K562 treated with DMSO at 1 percent for 12 hours (cell line): ENCODE data around the gene VWA3B. TPM values are rescaled to one million over a fixed set of nuclear protein-coding genes. Genes with fewer than 3 reads are reported as not detected.

Source experiments
- total RNA-seq: library from RNA; unstranded; fragments of 300-600 nt; gene quantifications from 2 replicates; pipeline ENCODE4 v1.2.3, GENCODE V29; 2022; ENCODE audit not compliant: insufficient read depth

The VWA3B gene, protein sequence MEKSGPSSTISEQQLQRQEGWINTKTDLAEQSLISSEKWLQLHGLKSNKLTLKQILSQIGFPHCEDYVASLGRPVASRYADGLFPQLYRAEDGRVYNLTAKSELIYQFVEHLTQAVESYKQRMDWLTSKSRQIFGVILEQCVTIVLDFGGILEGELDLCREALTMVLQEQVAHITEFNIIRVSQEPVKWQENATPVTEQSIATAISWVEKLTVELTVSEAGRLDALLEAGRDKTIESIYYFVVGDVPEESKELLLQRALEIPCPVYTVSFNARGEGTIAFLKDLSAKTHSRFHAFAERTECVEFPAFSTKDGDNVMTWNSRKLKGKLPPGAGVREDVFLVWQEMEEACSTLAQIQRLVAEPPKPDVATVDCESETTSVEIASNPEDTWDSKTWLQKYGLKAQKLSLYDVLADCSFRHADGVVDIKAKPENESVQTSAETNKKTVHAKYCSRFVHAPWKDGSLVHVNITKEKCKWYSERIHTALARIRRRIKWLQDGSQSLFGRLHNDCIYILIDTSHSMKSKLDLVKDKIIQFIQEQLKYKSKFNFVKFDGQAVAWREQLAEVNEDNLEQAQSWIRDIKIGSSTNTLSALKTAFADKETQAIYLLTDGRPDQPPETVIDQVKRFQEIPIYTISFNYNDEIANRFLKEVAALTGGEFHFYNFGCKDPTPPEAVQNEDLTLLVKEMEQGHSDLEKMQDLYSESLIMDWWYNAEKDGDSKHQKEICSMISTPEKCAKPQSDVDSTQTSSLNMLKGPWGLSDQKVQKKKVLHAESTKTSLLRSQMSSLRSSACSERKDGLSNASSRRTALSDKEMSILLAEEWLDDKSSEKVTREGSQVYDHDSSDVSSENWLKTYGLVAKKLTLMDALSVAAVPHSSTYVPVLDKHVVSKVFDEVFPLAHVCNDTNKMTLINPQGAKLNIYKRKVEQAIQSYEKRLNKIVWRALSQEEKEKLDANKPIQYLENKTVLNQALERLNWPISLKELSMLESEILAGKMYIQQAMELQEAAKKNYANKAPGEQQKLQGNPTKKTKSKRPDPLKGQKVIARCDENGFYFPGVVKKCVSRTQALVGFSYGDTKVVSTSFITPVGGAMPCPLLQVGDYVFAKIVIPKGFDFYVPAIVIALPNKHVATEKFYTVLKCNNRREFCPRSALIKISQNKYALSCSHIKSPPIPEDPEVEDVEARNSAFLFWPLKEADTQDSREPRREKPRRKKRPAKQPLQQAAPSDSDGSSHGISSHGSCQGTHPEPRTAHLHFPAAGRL (N-terminal part only)
- not detected in 2 replicates for total RNA-seq

DNA sequence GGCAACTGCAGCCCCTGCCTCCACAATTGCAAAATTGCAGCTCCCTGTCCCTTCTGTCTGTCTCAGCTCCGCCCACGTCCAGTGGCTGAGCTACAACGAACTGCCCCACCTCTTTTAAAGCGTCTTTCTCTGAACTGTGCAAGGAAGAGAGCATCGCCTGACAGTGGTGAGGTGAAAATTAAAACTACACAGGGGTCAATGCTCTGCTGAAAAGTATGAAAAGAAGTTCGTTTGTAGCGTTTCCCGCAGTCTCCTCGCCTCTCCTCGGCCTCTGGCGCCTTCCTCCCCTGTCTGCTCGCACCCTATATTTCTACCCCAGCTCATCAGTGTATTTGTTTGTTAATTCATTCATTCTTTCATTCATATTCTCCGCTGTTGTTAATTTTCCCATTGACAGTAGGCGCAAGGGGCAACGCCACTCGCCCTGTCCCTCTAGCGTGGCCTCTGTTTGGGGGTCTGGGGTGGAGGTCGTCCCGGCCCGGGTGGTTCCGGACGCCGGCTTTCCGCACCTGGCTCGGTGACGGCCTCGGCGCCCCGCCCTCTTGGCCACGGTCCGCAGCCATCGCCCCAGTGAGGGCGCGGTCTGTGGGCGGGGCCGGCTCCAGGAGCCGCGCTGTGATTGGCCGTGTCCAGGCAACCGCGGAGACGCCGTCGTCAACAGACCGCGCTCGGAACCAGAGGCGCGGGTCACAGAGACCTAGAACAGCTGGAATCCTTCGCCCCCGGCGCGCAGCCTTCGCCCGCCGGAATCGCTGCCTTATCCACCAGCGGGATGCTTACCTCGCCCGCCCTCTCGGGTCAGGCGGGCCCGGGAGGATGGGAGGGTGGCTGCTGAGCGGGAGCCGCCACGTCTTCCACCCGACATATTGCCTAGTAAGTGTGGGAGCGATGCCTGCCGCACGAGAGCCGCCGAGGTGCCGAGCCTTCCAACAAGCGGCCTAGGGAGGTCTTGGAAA lies at the start of gene VWA3B:
VWA3B (plus strand) TSS at position 677 of the 956 bp plus-strand sequence. CDS start 5,926 bp downstream, outside the sequence.

DNA sequence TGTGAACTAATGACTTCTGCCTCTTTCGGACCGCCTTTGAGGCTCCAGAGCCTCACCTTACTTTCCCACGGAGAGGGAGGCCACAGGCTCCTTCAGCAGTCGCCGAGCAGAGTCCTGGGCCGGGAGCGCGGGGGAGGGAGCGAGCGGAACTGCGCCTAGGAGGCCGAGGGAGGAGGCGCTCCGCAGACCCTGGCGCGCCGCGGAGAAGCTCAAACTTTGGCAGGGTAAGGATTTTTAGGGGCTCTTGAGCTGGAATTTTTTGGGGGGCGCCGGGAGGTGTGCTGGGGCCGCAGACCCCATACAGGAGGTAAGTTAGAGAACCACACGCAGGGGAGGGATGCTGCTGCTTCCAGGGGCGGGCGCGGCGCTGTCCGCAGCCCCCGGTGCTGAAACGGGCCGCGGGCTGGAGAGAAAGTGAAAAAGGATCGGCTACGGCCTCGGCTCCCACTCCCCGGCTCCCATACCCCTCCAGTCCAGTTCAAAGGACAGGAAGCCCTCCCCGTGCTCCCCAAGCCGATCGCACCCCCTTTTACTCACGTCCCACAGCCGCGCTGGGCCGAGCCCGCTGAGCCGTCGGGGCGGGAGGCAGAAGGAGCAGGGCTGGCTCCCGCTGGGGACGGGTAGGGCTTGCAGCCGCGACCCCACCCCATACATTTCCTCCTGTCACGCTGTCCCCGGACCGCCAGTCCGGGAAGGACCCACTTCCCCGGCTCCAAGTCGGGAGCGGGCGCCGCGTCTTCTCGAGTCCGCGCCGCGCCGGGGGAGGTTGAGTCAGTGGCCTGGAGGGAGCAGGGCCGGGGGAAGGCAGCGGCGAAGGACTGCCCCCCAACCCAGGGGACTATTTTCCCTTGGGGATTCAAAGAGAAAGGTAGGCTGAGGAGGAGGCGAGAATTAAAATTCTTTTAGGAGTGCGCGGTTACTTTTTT lies 259.6 kb downstream of the VWA3B start, which contains the start of gene CNGA3:
CNGA3 (plus strand) TSS at position 146 of the 926 bp plus-strand sequence. CDS start 23,520 bp downstream, outside the sequence.

Other genes starting within 250 kb of the VWA3B start
- 3.1 and 25.2 TPM in 2 replicates for gene TMEM131, start 91.2 kb upstream of the VWA3B start, total RNA-seq